ENCODE results near the gene TMEM150B. TPM values are rescaled to one million over a fixed set of nuclear protein-coding genes. Genes with fewer than 3 reads are reported as not detected.

Gene TMEM150B
- total and polyA plus RNA-seq, 9 of the 15 experiments (the other 6 are each of a cell fraction or from before 2014, with no cell fraction given), result 0.47 to 1.3 (median 0.74) TPM; not detected in 2

- TF ChIP-seq ZNF830 (CRISPR knock-in tag; IDR thresholded peaks at IDR 0.05), result no peak
- TF ChIP-seq, protein P1, sequence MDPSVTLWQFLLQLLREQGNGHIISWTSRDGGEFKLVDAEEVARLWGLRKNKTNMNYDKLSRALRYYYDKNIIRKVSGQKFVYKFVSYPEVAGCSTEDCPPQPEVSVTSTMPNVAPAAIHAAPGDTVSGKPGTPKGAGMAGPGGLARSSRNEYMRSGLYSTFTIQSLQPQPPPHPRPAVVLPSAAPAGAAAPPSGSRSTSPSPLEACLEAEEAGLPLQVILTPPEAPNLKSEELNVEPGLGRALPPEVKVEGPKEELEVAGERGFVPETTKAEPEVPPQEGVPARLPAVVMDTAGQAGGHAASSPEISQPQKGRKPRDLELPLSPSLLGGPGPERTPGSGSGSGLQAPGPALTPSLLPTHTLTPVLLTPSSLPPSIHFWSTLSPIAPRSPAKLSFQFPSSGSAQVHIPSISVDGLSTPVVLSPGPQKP (CRISPR knock-in tag; IDR thresholded peaks at IDR 0.05), result no peak
- no peak for TF ChIP-seq ZNF668 (CRISPR knock-in tag; IDR thresholded peaks at IDR 0.05)
- peak; percentile 80 for TF ChIP-seq L3MBTL2 (IDR thresholded peaks at IDR 0.05)
- no peak for TF ChIP-seq RERE (CRISPR knock-in tag; IDR thresholded peaks at IDR 0.05; ENCODE audit: borderline replicate concordance)
- no peak; the same call in 1 of the 2 replicates for TF ChIP-seq ZNF740 (CRISPR knock-in tag; IDR thresholded peaks at IDR 0.05)
- no peak; a peak in 1 of 4 replicates for TF ChIP-seq ZNF740 (tag; IDR thresholded peaks at IDR 0.05)
- TF ChIP-seq CEBPB (tag; IDR thresholded peaks at IDR 0.05), result no peak
- peak; percentile 79 for TF ChIP-seq TAF1 (IDR thresholded peaks at IDR 0.05; ENCODE audit: control insufficient read depth, extremely low read depth, insufficient read depth, low read length, severe bottlenecking)
- TF ChIP-seq TCFL5 (CRISPR knock-in tag; conservative IDR thresholded peaks at IDR 0.05), result no peak
- no peak for TF ChIP-seq NR2C1 (IDR thresholded peaks at IDR 0.05)
- TF ChIP-seq NR2C1 (tag; IDR thresholded peaks at IDR 0.05), result no peak
- no peak for TF ChIP-seq BRF1 (IDR thresholded peaks at IDR 0.05; ENCODE audit: borderline replicate concordance, extremely low read depth, insufficient read length)
- TF ChIP-seq ZNF778 (CRISPR knock-in tag; IDR thresholded peaks at IDR 0.05), result no peak
- no peak for TF ChIP-seq BDP1 (IDR thresholded peaks at IDR 0.05; ENCODE audit: insufficient read depth, insufficient read length)
- no peak for TF ChIP-seq NCOR1 (IDR thresholded peaks at IDR 0.05)
- TF ChIP-seq KDM2B (CRISPR knock-in tag; IDR thresholded peaks at IDR 0.05), result no peak
- TF ChIP-seq GATA2 (CRISPR knock-in tag; IDR thresholded peaks at IDR 0.05), result no peak
- TF ChIP-seq ZNF696 (CRISPR knock-in tag; conservative IDR thresholded peaks at IDR 0.05), result no peak
- TF ChIP-seq, protein P2, sequence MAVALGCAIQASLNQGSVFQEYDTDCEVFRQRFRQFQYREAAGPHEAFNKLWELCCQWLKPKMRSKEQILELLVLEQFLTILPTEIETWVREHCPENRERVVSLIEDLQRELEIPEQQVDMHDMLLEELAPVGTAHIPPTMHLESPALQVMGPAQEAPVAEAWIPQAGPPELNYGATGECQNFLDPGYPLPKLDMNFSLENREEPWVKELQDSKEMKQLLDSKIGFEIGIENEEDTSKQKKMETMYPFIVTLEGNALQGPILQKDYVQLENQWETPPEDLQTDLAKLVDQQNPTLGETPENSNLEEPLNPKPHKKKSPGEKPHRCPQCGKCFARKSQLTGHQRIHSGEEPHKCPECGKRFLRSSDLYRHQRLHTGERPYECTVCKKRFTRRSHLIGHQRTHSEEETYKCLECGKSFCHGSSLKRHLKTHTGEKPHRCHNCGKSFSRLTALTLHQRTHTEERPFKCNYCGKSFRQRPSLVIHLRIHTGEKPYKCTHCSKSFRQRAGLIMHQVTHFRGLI (CRISPR knock-in tag; IDR thresholded peaks at IDR 0.05), result no peak
These were observed 14.2 kb upstream of the TMEM150B start, which contains the start of gene KMT5C (continued) for GRCh38 chr19:55339105-55339888.

All from K562 (cell line).